Testis (tissue), 2 donors: ENCODE data around the gene ABCG1.

ENCODE experiments used
- POLR2A ChIP-seq: fragments of 450-650 bp; IDR thresholded peaks from one replicate; pipeline ENCODE4 v1.6.1; 2017; ENCODE audit warnings: antibody characterized with exemption, mild to moderate bottlenecking, moderate library complexity
- TF ChIP-seq, protein P1 (sequence below), 3 experiments: fragments of 450-650 bp in 2 of 3; fragments of 200-600 bp in 1 of 3; sonication (generic) in 1 of 3; IDR thresholded peaks; one replicate each; pipeline ENCODE4 v1.5.1; 2016 to 2019; ENCODE audit warnings: antibody characterized with exemption in 3 of 3, mild to moderate bottlenecking in 2 of 3, moderate library complexity in 1 of 3

DNA sequence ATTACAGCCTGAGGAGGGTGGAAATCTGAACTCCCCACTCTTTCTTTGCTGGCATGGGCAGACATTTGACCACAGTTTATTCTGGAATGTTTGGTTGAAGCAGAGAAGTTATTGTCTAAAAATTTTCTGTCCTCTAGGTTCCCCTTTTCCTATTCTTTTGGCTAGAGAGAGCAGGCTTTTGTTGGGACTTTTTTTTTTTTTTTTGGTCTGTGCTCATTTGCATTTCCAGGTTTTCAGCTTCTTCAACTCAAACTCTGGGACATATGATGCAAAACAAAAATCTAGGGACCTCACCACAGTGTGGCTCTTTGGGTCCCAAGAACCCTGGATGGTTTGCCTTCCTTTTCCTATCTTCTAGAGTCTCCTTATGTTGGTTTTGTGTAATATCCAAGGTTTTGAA lies 10.9 kb upstream of the ABCG1 start:
- TF ChIP-seq, protein P1, sequence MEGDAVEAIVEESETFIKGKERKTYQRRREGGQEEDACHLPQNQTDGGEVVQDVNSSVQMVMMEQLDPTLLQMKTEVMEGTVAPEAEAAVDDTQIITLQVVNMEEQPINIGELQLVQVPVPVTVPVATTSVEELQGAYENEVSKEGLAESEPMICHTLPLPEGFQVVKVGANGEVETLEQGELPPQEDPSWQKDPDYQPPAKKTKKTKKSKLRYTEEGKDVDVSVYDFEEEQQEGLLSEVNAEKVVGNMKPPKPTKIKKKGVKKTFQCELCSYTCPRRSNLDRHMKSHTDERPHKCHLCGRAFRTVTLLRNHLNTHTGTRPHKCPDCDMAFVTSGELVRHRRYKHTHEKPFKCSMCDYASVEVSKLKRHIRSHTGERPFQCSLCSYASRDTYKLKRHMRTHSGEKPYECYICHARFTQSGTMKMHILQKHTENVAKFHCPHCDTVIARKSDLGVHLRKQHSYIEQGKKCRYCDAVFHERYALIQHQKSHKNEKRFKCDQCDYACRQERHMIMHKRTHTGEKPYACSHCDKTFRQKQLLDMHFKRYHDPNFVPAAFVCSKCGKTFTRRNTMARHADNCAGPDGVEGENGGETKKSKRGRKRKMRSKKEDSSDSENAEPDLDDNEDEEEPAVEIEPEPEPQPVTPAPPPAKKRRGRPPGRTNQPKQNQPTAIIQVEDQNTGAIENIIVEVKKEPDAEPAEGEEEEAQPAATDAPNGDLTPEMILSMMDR (IDR thresholded peaks at IDR 0.05) = no peak
- TF ChIP-seq POLR2A = no peak
